ENCODE measurements around the gene HBS1L.

DNA sequence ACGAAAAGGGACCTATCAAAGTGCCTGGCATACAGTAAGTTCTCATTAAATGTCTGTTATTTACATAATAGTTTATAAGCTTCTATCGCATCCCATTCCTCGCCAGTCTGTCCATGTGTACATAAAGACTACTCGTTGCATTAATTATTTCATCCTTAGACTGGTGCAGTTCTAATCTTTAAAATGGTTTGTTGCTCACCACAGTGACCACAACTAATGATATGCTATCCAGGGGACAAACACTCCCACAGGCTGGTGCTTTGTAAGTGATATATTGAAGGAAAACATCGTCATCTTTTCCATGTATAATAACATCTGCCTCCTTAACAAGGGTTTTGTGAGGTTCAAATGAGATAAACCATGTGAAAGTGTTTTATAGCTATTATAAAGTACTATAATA is 39.0 kb upstream of the HBS1L start:
- TF ChIP-seq AFF4 (CRISPR knock-in tag; IDR thresholded peaks at IDR 0.05; ENCODE audit: borderline replicate concordance) = no peak
- no peak for TF ChIP-seq ATF1 (CRISPR knock-in tag; IDR thresholded peaks at IDR 0.05)

Data from WTC11 (cell line).